Brain microvascular endothelial cell (primary cell): ENCODE measurements around the gene CYP1A2.

Experiments used
- DNase-seq: peaks from one replicate; pipeline ENCODE4 v3.0.0-alpha.2; 2020
- H3K27ac ChIP-seq: fragments of 250-450 bp; sonication (Bioruptor Pico); 2 replicates; pipeline ENCODE4 v1.5.1; 2020; ENCODE audit warnings: mild to moderate bottlenecking, moderate library complexity
- H3K27me3 ChIP-seq: fragments of 250-450 bp; sonication (Bioruptor Pico); replicated peaks from 2 replicates; pipeline ENCODE4 v1.5.1; 2020; ENCODE audit warnings: mild to moderate bottlenecking
- H3K36me3 ChIP-seq: fragments of 250-450 bp; sonication (Bioruptor Pico); replicated peaks from 2 replicates; pipeline ENCODE4 v1.5.1; 2020; ENCODE audit warnings: mild to moderate bottlenecking
- H3K4me3 ChIP-seq: 2 replicates; pipeline ENCODE4 v1.5.1; 2011; ENCODE audit warnings: low read depth, mild to moderate bottlenecking, control low read depth, low read length, moderate library complexity
- CTCF ChIP-seq: IDR thresholded peaks from 2 replicates; pipeline ENCODE4 v1.5.1; 2011; ENCODE audit warnings: low read depth, mild to moderate bottlenecking, moderate library complexity, low read length, control low read depth, inconsistent platforms; ENCODE audit errors: missing control alignments
- in situ Hi-C: cut with HindIII; loops from 2 replicates; pipeline ENCODE4 v1.10.0; 2017; ENCODE audit warnings: low sequenced_read_pairs, low pct_ligation_motif_present

The CYP1A2 gene

GRCh38 chr15:74773731-74774252 is 25.1 kb downstream of the CYP1A2 start:
- in situ Hi-C loops, result loop anchor here (25.0 kb wide), 1 partner anchor 411 kb away; the partner anchor contains the start of gene CYP11A1
- no peaks in the 10 kb centered on the region for H3K27me3 ChIP-seq
- no peaks in the 10 kb centered on the region for H3K36me3 ChIP-seq
- H3K27ac ChIP-seq, result no peak overlapping the region
- no peak for TF ChIP-seq CTCF
- H3K4me3 ChIP-seq, result no peak overlapping the region
- DNase-seq, result no peak

GRCh38 chr15:74775132-74775562 is 26.5 kb downstream of the CYP1A2 start:
- H3K27ac ChIP-seq, result no peak overlapping the region

GRCh38 chr15:74775894-74776293 is 27.2 kb downstream of the CYP1A2 start:
- DNase-seq, result no peak
- TF ChIP-seq CTCF, result no peak
- in situ Hi-C loops, result no loop called here
- Histone ChIP-seq H3K27ac (no peak overlapping the region), H3K4me3 (no peak overlapping the region), H3K27me3 (no peaks in the 10 kb centered on the region), H3K36me3 (no peaks in the 10 kb centered on the region)

More at GRCh38 chr15:74775132-74775562, 26.5 kb downstream of the CYP1A2 start:
- in situ Hi-C loops, result no loop called here
- no peak for DNase-seq
- Histone ChIP-seq H3K27me3 (no peaks in the 10 kb centered on the region), H3K4me3 (no peak overlapping the region), H3K36me3 (no peaks in the 10 kb centered on the region)
- no peak for TF ChIP-seq CTCF

- in situ Hi-C loops, result no loop called here
- no peak for TF ChIP-seq CTCF
- DNase-seq, result no peak
- no peak overlapping the region for H3K27ac ChIP-seq
- no peak overlapping the region for H3K4me3 ChIP-seq
- H3K36me3 ChIP-seq, result no peaks in the 10 kb centered on the region
- no peaks in the 10 kb centered on the region for H3K27me3 ChIP-seq
Observed at GRCh38 chr15:74776821-74777768, 28.4 kb downstream of the CYP1A2 start.

GRCh38 chr15:74777769-74778598 is 29.3 kb downstream of the CYP1A2 start:
- H3K27ac ChIP-seq, result no peak overlapping the region
- in situ Hi-C loops, result no loop called here
- H3K4me3 ChIP-seq, result no peak overlapping the region
- no peak for TF ChIP-seq CTCF
- H3K36me3 ChIP-seq, result no peaks in the 10 kb centered on the region
- no peak for DNase-seq
- H3K27me3 ChIP-seq, result no peaks in the 10 kb centered on the region
